ENCODE measurements around the gene NISCH. TPM values are rescaled to one million over a fixed set of nuclear protein-coding genes. Genes with fewer than 3 reads are reported as not detected.

The NISCH gene
- total RNA-seq, 2 donors from 2014 or later: 95.9 to 124 TPM

DNA sequence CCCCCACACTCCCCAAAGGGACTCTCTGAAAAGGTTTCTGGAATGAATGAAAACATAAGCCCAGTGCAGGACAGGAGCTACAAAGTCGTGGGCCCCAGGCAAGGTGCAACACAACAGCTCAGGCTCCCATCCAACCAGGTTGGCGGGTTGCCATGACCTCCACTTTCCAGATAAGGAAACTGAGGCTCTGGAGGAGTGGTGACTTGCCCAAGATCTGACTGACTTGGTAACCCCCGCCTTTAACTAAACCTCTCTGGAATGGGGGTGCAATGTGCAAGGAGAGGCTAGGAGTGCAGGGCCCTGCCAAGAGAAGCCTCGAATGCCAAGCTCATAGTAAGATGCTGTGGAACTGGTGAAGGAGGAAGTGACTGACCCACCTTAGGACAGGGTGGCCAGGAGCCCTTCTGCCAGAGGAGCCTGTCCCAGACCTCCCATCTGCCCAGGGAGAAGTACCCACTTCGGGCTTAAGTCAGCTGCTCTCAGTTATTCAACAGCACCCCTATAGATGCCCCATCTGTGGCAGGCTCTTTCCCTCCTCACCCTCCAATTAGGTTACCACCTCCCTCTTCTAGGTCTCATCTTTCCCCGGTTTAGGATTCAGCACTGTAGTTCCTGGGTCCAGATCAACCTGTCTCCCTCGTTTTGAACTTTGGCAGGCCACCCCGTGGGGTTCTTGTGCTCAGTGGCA is 1.0 kb upstream of the NISCH start:
- DNase-seq (ENCODE audit: low spot score) (no peak), ATAC-seq (ENCODE audit: insufficient number of reproducible peaks, low FRiP score, low read depth) (no peak)
- Histone ChIP-seq H3K4me1 (ENCODE audit: control insufficient read depth in 1 of 2, low read depth in 2 of 2) (peaks cover 16 to 34% of the 10 kb centered on the region in 2 donors), H3K27ac (peak overlapping the region; percentile 94 to 96), H3K36me3 (peaks cover 11% of the 10 kb centered on the region), H3K27me3 (replicated peaks; ENCODE audit: insufficient read depth) (no peaks in the 10 kb centered on the region), H3K4me3 (peak overlapping the region; percentile 97), H3K9me3 (no peaks in the 10 kb centered on the region)
- TF ChIP-seq, protein P1, sequence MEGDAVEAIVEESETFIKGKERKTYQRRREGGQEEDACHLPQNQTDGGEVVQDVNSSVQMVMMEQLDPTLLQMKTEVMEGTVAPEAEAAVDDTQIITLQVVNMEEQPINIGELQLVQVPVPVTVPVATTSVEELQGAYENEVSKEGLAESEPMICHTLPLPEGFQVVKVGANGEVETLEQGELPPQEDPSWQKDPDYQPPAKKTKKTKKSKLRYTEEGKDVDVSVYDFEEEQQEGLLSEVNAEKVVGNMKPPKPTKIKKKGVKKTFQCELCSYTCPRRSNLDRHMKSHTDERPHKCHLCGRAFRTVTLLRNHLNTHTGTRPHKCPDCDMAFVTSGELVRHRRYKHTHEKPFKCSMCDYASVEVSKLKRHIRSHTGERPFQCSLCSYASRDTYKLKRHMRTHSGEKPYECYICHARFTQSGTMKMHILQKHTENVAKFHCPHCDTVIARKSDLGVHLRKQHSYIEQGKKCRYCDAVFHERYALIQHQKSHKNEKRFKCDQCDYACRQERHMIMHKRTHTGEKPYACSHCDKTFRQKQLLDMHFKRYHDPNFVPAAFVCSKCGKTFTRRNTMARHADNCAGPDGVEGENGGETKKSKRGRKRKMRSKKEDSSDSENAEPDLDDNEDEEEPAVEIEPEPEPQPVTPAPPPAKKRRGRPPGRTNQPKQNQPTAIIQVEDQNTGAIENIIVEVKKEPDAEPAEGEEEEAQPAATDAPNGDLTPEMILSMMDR (IDR thresholded peaks at IDR 0.05): no peak

DNA sequence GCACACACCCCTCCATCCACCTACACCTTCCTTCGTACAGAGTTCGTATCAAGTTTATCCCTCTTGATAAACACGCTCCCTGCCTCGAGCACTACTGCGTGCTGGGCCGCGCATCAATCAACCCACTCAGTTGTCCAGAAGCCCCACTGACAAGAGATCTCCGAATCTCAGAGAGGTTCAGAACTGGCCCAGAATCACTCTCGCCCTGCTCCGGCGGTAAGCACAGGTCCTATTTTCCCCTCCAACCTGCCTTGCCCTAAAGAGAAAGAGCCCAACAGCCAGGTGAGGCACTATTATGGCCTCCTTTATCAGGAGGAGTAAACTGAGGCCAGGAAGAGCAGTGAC is 494 bp upstream of the NISCH start:
- no peak for ATAC-seq (ENCODE audit: insufficient number of reproducible peaks, low FRiP score, low read depth)
- TF ChIP-seq, protein P1 (IDR thresholded peaks at IDR 0.05): no peak

DNA sequence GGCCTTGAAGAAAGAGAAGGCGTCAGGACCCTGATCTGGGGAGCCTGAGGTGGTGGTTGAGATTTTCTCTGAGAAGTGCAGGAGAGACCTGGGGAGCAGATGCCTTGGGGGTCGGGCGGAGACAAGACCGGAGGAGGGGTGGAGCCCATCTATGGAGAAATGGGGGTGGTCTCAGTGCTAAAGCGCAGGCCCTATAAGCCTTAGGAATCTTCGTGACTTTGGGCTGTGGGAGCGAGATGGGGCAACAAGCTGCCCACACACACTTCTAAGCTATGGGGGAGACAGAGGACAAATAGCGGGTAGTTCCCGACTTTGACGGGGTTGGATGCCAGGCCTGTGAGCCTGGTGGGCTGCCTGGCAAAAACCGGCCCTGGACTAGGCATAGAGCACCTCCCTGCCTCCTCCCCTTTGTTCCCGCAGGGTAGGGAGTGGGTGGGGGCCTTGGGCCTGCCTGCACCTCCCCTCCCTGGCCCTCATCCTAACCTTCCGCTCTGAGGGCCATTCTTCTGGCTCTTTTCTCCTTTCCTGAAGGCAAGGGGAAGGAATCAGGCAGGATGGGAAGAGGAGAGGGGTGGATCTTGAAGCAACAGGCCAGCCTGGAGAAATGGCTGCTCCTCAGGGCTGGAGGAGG is 880 bp downstream of the NISCH start:
- H3K4me1 ChIP-seq (ENCODE audit: control insufficient read depth in 1 of 2, low read depth in 2 of 2): peaks cover 16 to 34% of the 10 kb centered on the region in 2 donors
- no peaks in the 10 kb centered on the region for H3K27me3 ChIP-seq (replicated peaks; ENCODE audit: insufficient read depth)
- H3K9me3 ChIP-seq: no peaks in the 10 kb centered on the region
- H3K4me3 ChIP-seq: peak overlapping the region; percentile 97
- no peak for DNase-seq (ENCODE audit: low spot score)
- TF ChIP-seq, protein P1 (IDR thresholded peaks at IDR 0.05): no peak
- peaks cover 26% of the 10 kb centered on the region for H3K36me3 ChIP-seq
- peak overlapping the region; percentile 94 to 96 for H3K27ac ChIP-seq
- no peak for ATAC-seq (ENCODE audit: insufficient number of reproducible peaks, low FRiP score, low read depth)

More for the DNA sequence above, 494 bp upstream of the NISCH start:
- no peak for DNase-seq (ENCODE audit: low spot score)
- Histone ChIP-seq H3K27ac (peak overlapping the region; percentile 94 to 96), H3K4me1 (ENCODE audit: control insufficient read depth in 1 of 2, low read depth in 2 of 2) (peaks cover 16 to 34% of the 10 kb centered on the region in 2 donors), H3K9me3 (no peaks in the 10 kb centered on the region), H3K4me3 (peak overlapping the region; percentile 97), H3K27me3 (replicated peaks; ENCODE audit: insufficient read depth) (no peaks in the 10 kb centered on the region), H3K36me3 (peaks cover 14% of the 10 kb centered on the region)

DNA sequence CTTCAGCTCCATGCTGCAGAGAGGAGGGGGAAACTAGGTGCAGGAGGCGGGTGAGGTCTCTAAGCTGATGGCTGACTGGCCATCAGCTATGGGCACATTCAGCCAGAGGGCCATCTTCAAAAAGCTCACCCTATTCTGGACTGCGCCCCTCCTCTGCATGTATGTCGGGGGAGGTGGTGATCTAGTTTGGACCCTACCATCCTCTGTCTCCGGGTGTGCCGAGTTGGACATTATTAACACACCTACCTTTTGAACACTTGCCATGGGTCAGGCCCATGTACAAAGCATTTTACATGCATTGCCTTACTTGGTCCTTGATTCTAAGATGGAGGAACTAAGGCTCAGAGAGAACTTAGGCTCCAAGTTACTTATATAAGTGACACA is 1.4 kb downstream of the NISCH start:
- Histone ChIP-seq H3K4me3 (peak overlapping the region; percentile 97), H3K27ac (peak overlapping the region; percentile 94 to 96), H3K27me3 (replicated peaks; ENCODE audit: insufficient read depth) (no peaks in the 10 kb centered on the region), H3K36me3 (peaks cover 27% of the 10 kb centered on the region), H3K4me1 (ENCODE audit: control insufficient read depth in 1 of 2, low read depth in 2 of 2) (peaks cover 16 to 34% of the 10 kb centered on the region in 2 donors), H3K9me3 (no peaks in the 10 kb centered on the region)
- no peak for DNase-seq (ENCODE audit: low spot score)
- no peak for ATAC-seq (ENCODE audit: insufficient number of reproducible peaks, low FRiP score, low read depth)
- TF ChIP-seq, protein P1 (IDR thresholded peaks at IDR 0.05): no peak

DNA sequence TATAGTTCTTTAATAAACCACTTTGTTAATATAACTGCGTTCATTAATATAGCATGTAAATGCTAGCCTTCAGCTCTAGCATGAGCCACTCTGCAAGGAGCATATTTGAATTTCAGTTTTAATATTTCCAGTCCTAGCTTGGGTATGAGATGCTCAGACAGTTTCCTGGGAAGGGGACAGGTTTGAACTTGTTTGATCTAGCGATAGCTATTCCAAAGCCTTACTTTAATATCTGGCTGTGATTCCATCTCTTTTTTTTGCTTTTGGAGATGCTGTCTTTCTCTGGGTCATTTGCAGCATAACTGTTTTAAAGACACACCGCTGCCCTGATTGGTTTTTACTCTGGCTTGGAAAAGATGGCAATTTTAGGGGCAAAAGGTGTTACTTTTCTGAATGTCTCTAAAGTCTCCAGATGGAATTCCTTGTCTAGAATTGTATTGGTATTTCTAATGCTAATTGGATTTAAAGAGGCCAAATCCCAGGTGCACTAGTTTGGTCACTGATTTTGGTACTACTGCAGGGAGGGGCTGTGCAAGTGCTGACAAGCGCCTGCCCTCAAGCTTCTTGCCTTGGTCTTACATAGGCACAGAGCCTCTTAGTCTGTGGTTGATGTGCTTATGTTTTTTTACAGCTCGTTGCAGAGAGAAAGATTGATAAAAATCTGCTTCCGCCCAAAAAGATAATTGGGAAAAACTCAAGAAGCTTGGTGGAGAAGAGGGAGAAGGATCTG is 2.8 kb downstream of the NISCH start:
- DNase-seq (ENCODE audit: low spot score) (no peak), ATAC-seq (ENCODE audit: insufficient number of reproducible peaks, low FRiP score, low read depth) (no peak)
- Histone ChIP-seq H3K4me1 (ENCODE audit: control insufficient read depth in 1 of 2, low read depth in 2 of 2) (peaks cover 16 to 34% of the 10 kb centered on the region in 2 donors), H3K4me3 (no peak overlapping the region), H3K36me3 (peaks cover 27% of the 10 kb centered on the region), H3K27me3 (replicated peaks; ENCODE audit: insufficient read depth) (no peaks in the 10 kb centered on the region), H3K9me3 (no peaks in the 10 kb centered on the region), H3K27ac (no peak overlapping the region)
- TF ChIP-seq, protein P1 (IDR thresholded peaks at IDR 0.05): no peak
